ENCODE data around the gene CALN1.

Gene CALN1

GRCh38 chr7:72118366-72118765 lies 293.8 kb downstream of the CALN1 start:
- H3K79me2 ChIP-seq, result no peaks in the 10 kb centered on the region
- no peak overlapping the region for H3K27ac ChIP-seq
- no peak overlapping the region for H3K9ac ChIP-seq
- H3K4me3 ChIP-seq (ENCODE audit: low read depth, low read length), result no peak overlapping the region
- TF ChIP-seq CTCF (IDR thresholded peaks at IDR 0.05), result no peak
- no peak overlapping the region for H2AFZ ChIP-seq
- H3K4me2 ChIP-seq (ENCODE audit: low read length), result no peak overlapping the region
- no peaks in the 10 kb centered on the region for H3K9me3 ChIP-seq (ENCODE audit: control insufficient read depth, low read length)
- no peaks in the 10 kb centered on the region for H3K27me3 ChIP-seq (ENCODE audit: control insufficient read depth, insufficient read depth, low read length)
- no peaks in the 10 kb centered on the region for H3K4me1 ChIP-seq
- no peaks in the 10 kb centered on the region for H3K36me3 ChIP-seq (ENCODE audit: control insufficient read depth, insufficient read depth, low read length)

GRCh38 chr7:72114129-72114528 lies 298.0 kb downstream of the CALN1 start:
- H3K36me3 ChIP-seq (ENCODE audit: control insufficient read depth, insufficient read depth, low read length), result no peaks in the 10 kb centered on the region
- H3K79me2 ChIP-seq, result no peaks in the 10 kb centered on the region
- H3K9ac ChIP-seq, result no peak overlapping the region
- no peaks in the 10 kb centered on the region for H3K27me3 ChIP-seq (ENCODE audit: control insufficient read depth, insufficient read depth, low read length)
- no peak for TF ChIP-seq CTCF (IDR thresholded peaks at IDR 0.05)
- no peaks in the 10 kb centered on the region for H3K9me3 ChIP-seq (ENCODE audit: control insufficient read depth, low read length)
- H3K4me3 ChIP-seq (ENCODE audit: low read depth, low read length), result no peak overlapping the region
- no peak overlapping the region for H2AFZ ChIP-seq
- H3K4me1 ChIP-seq, result no peaks in the 10 kb centered on the region
- H3K27ac ChIP-seq, result no peak overlapping the region
- H3K4me2 ChIP-seq (ENCODE audit: low read length), result no peak overlapping the region

- Histone ChIP-seq H3K9me3 (ENCODE audit: control insufficient read depth, low read length) (no peaks in the 10 kb centered on the region), H3K4me3 (ENCODE audit: low read depth, low read length) (no peak overlapping the region), H3K79me2 (no peaks in the 10 kb centered on the region), H3K4me1 (no peaks in the 10 kb centered on the region), H3K27ac (no peak overlapping the region), H3K4me2 (ENCODE audit: low read length) (no peak overlapping the region), H3K36me3 (ENCODE audit: control insufficient read depth, insufficient read depth, low read length) (no peaks in the 10 kb centered on the region), H3K27me3 (ENCODE audit: control insufficient read depth, insufficient read depth, low read length) (no peaks in the 10 kb centered on the region), H3K9ac (no peak overlapping the region), H2AFZ (no peak overlapping the region)
- TF ChIP-seq CTCF (IDR thresholded peaks at IDR 0.05), result no peak
Observed at GRCh38 chr7:72112992-72113391, 299.1 kb downstream of the CALN1 start.

GRCh38 chr7:72112530-72112929 lies 299.6 kb downstream of the CALN1 start:
- Histone ChIP-seq H3K4me1 (no peaks in the 10 kb centered on the region), H3K4me3 (ENCODE audit: low read depth, low read length) (no peak overlapping the region), H3K9me3 (ENCODE audit: control insufficient read depth, low read length) (no peaks in the 10 kb centered on the region), H3K79me2 (no peaks in the 10 kb centered on the region), H3K27ac (no peak overlapping the region), H3K36me3 (ENCODE audit: control insufficient read depth, insufficient read depth, low read length) (no peaks in the 10 kb centered on the region), H3K4me2 (ENCODE audit: low read length) (no peak overlapping the region), H3K27me3 (ENCODE audit: control insufficient read depth, insufficient read depth, low read length) (no peaks in the 10 kb centered on the region), H2AFZ (no peak overlapping the region), H3K9ac (no peak overlapping the region)
- no peak for TF ChIP-seq CTCF (IDR thresholded peaks at IDR 0.05)

- H3K4me3 ChIP-seq (ENCODE audit: low read depth, low read length), result no peak overlapping the region
- H3K9me3 ChIP-seq (ENCODE audit: control insufficient read depth, low read length), result no peaks in the 10 kb centered on the region
- H3K27me3 ChIP-seq (ENCODE audit: control insufficient read depth, insufficient read depth, low read length), result no peaks in the 10 kb centered on the region
- no peaks in the 10 kb centered on the region for H3K4me1 ChIP-seq
- no peak overlapping the region for H3K27ac ChIP-seq
- no peak overlapping the region for H3K4me2 ChIP-seq (ENCODE audit: low read length)
- H3K36me3 ChIP-seq (ENCODE audit: control insufficient read depth, insufficient read depth, low read length), result no peaks in the 10 kb centered on the region
- no peak overlapping the region for H3K9ac ChIP-seq
- TF ChIP-seq CTCF (IDR thresholded peaks at IDR 0.05), result no peak
- no peak overlapping the region for H2AFZ ChIP-seq
- H3K79me2 ChIP-seq, result no peaks in the 10 kb centered on the region
Observed at GRCh38 chr7:72111086-72111485, 301.1 kb downstream of the CALN1 start.

All from parathyroid adenoma (tissue), 2 donors.